Non-pigmented ciliary epithelial cell (primary cell): ENCODE results near the gene PHTF2.
"Not testable (repeated sequence)": the region's sequence is repeated elsewhere in the genome, so short reads cannot be mapped to it uniquely, and the experiment has no call there.

Experiments
- DNase-seq: peaks from one replicate; pipeline ENCODE4 v3.0.0-alpha.2; 2010; ENCODE audit warnings: low read depth

The PHTF2 gene

DNA sequence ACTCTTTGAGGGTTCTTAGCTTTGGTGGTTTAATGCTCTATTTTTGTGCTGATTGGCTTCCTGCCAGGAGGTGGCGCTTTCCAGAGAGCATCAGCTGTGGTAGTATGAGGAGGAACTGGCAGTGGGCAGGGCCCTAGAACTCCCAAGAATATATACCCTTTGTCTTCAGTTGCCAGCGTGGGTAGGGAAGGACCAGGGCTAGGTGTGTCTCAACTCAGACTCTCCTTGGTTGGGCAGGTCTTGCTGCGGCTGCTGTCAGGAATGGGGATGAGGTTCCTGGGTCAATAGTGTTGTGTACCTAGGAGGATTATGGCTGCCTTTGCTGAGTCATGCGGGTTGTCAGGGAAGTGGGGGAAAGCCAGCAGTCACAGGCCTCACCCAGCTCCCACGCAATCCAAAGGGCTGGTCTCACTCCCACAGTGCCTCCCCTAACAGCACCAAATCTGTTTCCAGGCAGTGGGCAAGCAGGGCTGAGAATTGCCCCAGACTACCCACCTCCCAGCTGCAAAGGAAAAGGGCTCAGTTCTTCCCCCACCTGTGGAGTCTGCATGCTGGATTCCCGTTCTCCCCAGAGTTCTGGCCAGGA lies 191.5 kb downstream of the PHTF2 start:
- DNase-seq, result no peak

GRCh38 chr7:77991656-77992055 lies 193.1 kb downstream of the PHTF2 start:
- DNase-seq, result no peak

DNA sequence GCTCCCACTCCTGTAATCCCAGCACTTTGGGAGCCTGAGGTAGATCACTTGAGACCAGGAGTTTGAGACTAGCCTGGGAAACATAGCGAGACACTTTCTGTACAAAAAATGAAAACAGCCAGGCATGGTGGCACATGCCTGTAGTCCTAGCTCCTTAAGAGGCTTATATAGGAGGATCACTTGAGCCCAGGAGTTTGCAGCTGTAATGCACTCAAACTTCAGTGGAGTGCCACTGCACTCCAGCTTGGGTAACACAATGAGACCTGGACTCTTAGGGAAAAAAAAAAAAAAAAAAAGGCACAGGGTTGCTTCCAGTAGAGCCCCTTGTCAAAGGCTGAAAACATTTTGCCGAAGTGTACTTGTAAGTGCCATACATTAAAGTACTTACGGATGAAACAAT lies 195.3 kb downstream of the PHTF2 start:
- DNase-seq, result no peak

DNA sequence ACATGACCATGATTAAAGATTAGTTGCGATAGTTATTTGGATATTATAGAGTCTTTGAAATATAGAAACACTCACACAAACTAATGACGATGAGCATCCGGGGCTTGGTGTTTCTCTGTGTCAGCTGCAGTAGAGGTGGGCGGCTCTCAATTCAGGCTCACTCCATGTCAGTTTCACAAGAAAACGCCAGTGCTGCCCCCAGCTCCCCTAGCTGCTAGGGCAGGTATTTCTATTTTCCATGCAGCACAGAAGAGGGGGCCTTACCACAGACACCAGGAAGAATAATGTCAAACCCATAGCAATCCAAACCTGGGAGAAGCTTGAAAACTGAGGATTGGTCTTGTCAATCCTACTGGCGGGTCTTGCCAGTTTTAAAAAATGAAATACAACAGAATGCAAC lies 197.1 kb downstream of the PHTF2 start:
- no peak for DNase-seq

GRCh38 chr7:77999168-77999567 lies 200.6 kb downstream of the PHTF2 start:
- DNase-seq, result not testable (repeated sequence)

- no peak for DNase-seq
Observed at GRCh38 chr7:78002021-78002420, 203.4 kb downstream of the PHTF2 start.

GRCh38 chr7:78002715-78003114 lies 204.1 kb downstream of the PHTF2 start:
- DNase-seq, result no peak

GRCh38 chr7:78006063-78006755 lies 207.6 kb downstream of the PHTF2 start:
- no peak for DNase-seq
